Activated effector memory CD4-positive, alpha-beta T cell treated with Interleukin-2 at 50 U/mL for 16 hours (primary cell): ENCODE measurements around the gene PRG2.

Experiments used
- DNase-seq: peaks from one replicate; pipeline ENCODE4 v3.0.0-alpha.2; 2020

Gene PRG2

GRCh38 chr11:57394203-57394965, 3.9 kb upstream of the PRG2 start:
- no peak for DNase-seq

DNA sequence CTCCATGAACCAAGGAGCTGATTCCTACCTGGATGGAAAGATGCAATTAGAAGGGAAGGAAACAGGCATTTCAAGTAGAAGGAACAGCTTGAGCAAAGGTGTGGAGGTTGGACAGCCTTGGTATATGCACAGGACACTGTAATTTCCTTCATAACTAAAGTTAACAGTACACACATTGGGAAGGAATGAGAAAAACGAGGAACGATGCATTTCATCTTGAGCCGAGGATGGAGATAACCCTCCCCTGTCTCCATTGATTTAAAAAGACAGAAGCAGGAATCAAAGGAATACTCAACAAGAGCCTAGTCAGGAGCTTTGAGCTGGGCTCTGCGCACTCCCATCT, 2.3 kb upstream of the PRG2 start:
- DNase-seq = no peak

GRCh38 chr11:57392066-57392762, 1.8 kb upstream of the PRG2 start:
- DNase-seq = no peak

- DNase-seq = no peak
These were observed 1.1 kb upstream of the PRG2 start for GRCh38 chr11:57391539-57391938.

- no peak for DNase-seq
These were observed 661 bp upstream of the PRG2 start for GRCh38 chr11:57391111-57391510.

- no peak for DNase-seq
These were observed 3.0 kb downstream of the PRG2 start for GRCh38 chr11:57387289-57388030.

- DNase-seq = no peak
These were observed 4.1 kb downstream of the PRG2 start for GRCh38 chr11:57386178-57386940.

DNA sequence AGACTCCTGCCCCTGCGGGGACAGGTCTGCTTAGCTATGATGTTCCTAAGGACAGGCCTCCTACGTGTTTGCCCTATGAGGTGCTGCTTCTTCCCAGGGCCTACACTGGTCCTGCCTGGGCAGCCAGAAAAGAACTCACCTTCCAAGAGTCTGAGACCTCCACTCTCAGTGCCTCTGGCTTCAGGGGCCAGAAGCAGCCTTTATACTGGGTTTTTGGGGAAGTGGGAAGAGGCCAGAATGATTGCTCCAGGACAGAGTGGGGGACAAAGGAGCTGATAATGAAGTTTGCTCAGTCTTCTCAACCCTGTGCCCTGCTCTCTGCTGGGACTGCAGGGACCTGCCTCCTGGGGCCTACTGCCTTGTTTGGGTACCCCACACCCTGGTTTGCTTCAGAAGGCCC, 9.5 kb downstream of the PRG2 start, which contains the start of gene PRG3:
TSS of gene PRG3 (minus strand) at position 176 of the 400 bp plus-strand sequence. CDS start 442 bp downstream, outside the sequence.
- DNase-seq = no peak

GRCh38 chr11:57379732-57380131, 10.7 kb downstream of the PRG2 start:
- DNase-seq = no peak

DNA sequence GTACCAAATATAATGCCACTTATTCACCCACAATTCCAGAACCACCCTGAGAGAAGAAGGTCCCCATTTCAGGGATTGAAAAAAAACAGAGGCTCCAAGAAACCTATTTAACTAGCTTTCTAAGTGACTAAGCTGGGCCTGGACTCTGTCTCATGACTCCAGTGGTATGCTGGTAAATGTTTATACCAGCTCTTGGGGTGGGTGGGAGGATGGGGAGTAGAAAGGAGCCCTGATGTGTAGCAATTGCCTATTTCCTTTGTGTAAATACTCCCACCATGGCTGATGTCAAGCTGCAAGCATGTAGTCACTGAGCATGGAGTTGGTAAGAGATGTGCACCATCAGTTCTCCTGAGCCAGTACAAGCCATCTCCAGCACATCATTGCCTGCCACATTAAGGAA, 12.3 kb downstream of the PRG2 start:
- no peak for DNase-seq

GRCh38 chr11:57377107-57377506, 13.3 kb downstream of the PRG2 start:
- no peak for DNase-seq

GRCh38 chr11:57376095-57377090, 14.1 kb downstream of the PRG2 start:
- DNase-seq = no peak

- no peak for DNase-seq
These were observed 15.0 kb downstream of the PRG2 start for GRCh38 chr11:57375490-57375889.

DNA sequence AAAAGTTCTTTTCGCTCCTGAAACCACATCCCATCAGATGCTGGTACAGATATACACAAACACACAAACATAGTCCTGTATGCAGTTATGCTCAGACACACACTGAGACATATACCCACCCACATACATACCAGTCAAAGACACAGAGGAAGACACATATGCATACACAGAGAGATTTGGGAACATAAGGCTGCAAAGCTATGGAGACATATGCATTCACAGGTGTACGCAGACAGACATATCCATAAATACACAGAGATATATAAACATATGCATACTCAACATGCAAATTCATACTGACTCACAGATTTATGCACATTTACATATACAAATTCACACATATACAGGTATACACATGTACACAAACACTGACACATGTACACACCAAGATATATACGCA, 15.5 kb downstream of the PRG2 start:
- no peak for DNase-seq

- no peak for DNase-seq
These were observed 17.3 kb downstream of the PRG2 start for GRCh38 chr11:57373146-57373545.

- no peak for DNase-seq
These were observed 19.5 kb downstream of the PRG2 start for GRCh38 chr11:57370941-57371340.

GRCh38 chr11:57370251-57370650, 20.2 kb downstream of the PRG2 start:
- no peak for DNase-seq

DNA sequence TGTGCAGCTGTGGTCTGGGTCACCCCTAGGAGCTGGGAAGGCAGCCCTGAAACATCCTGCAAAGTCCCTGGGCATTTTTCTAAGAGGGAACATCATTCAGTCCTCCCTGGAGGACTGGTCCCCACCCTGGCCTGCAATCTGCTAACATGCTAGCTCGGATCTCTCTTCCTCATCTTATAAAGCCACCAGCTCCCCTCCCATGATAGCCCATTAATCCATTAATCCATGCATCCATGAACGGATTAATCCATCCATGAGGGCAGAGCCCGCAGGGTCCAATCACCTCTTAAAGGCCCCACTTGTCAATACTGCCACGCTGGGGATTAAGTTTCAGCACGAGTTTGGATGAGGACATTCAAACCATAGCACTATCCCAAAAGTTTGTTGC, 21.6 kb downstream of the PRG2 start:
- DNase-seq = no peak

DNA sequence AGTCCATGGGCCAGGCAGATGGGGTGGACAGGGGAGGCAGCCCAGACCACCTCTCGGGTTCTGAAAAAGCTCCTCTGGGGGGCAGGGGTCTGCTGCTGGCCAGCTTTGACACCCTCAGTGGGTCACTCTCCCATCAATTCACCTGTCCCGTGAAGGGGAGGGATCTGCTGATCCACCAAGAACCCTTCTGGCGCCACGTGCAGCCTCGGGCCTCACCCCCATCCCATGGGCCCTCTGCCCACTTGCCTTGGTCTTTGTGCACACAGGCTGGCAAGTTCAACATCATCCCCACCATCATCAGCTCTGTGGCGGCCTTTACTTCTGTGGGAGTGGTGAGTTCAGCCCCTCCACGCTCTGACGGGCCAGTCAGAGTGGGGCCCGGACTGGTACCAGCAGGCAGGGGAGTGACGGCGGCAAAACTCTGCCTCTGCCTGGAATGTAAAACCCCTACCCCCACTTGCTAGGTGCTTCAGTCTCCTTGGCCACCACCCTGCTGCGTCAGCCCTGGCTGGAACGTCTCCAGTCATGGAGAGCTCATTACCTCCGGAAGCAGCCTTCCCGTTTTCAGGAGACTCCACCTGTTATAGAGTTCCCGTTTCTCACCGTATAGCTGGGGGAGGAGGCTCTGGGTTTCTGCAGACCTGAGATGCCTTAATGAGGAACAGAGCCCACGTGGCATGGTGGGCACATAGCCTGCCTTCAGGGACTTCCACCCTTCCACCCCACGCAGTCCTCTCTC, 22.2 kb downstream of the PRG2 start:
- DNase-seq = no peak

DNA sequence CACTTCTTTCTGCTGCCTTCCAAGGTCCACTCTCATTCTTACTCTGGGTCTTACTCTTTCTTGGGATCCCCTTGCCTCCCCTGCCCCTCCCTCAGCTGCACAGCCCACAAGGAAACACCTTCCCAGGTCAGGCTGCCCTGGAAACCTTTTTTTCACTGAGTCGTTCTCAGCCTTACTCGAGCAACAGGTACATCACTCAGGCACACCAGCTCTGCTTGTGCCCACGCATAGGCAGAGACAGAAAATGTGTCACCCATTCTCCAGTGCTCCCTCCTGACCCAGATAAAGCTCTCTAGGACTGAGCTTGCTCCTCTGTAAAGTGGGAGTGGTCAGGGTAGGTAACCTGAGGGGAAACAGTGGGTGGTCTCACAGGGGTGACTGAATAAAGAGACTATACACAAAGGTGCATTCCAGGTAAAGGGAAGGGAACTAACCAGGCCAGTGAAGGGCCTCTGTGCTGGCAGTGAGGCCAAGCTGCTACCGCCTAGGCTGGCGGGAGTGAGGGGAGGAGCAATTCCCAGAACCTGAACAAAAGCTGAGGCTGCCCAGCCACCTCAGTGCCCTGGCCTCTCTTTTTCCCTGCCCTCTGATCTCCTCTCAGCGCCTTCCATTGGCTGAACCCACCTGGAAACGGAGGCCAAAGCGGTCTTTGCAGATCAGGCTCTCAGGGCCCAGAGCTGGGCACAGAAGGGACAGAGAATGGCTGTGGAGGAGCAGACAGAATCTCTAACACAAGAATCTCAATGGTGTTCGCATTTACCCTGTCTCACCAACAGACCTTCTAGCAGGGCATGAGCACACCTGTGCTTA, 25.4 kb downstream of the PRG2 start:
- no peak for DNase-seq
